ENCODE measurements around the gene PCGF3.

The PCGF3 gene, protein sequence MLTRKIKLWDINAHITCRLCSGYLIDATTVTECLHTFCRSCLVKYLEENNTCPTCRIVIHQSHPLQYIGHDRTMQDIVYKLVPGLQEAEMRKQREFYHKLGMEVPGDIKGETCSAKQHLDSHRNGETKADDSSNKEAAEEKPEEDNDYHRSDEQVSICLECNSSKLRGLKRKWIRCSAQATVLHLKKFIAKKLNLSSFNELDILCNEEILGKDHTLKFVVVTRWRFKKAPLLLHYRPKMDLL

DNA sequence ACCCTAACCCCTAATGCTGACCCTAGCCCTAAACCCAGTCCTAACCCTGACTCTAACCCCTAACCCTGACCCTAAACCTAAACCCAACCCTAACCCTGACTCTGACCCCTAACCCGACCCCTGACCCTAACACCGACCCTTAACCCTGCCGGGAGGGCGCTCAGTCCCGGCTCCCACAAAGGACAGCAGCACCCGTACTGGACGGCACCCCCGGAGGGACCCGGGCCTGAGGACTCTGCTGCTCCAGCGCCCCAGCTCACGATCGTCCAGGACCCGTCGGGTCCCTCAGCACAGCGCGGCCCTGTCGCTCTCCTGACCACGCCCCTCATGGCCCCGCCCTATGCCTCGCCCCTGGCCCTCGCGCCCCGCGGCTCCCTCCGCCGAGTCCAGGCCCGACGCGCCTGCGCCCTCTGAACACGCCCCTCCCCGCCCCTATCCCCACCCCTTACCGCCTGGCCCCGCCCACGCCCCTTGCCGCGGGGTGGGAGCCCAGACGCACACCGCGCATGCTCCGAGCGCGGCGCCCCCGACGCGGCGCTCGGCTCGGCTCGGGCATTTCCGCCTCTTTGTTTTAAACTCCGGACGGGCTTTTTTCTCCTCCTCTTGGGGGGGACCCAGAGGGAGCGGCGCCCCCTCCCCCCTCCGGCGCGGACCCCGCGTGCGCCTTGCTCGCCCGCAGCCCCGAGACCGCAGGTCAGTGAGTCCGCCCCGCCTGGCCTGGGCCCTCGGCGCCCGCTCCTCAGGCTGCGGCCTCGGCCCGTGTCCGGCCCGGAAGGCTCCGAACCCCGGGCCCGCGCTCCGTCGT lies at the start of gene PCGF3:
PCGF3 (plus strand) TSS at position 555 of the 805 bp plus-strand sequence. CDS start 27,849 bp downstream, outside the sequence.
- DNase-seq (ENCODE audit: low spot score), result peak; percentile 100

DNA sequence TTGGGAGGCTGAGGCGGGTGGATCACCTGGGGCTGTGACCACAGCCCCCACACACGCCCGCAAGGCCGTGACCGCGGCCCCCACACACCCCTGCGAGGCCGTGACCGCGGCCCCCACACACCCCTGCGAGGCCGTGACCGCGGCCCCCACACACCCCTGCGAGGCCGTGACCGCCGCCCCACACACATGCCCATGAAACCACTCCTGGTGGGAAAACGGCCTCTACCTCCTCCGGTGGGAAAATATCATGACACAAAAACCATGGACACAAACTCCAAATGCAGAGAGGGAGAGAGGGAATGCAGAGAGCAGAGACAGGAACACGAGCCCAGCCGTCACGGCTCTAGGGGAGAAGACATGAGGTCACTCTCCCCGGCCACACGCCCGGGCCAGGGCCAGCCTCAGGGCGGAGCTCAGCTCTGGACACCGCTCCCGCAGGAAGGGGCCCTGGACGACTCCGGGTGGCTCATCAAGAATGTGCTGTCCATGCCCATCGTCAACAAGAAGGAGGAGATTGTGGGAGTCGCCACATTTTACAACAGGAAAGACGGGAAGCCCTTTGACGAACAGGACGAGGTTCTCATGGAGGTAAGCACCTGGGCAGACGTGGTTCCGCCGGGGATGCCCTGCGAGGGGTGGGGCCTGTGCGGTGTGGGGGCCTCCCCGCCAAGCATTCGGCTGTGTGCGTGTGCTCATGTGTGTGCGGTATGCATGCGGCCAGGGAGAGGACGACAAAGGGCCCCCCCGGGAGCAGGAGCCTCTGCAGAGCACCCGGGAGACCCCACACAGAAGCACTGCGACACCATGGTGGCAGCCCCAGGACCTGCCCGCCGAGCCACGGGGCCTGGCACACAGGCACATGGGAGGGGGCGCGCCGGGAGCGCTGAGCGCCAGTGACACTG lies 48.9 kb upstream of the PCGF3 start:
- DNase-seq (ENCODE audit: low spot score), result no peak

DNA sequence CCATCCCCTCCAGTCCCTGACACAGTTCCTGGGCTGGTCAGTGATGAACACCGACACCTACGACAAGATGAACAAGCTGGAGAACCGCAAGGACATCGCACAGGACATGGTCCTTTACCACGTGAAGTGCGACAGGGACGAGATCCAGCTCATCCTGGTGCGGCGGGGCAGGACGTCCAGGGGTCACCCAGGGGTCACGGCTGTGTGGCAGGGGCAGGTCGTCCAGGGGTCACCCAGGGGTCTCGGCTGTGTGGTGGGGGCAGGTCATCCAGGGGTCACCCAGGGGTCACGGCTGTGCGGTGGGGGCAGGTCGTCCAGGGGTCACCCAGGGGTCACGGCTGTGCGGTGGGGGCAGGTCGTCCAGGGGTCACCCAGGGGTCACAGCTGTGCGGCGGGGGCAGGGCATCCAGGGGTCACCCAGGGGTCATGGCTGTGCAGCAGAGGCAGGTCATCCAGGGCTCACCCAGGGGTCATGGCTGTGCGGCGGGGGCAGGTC lies 48.2 kb upstream of the PCGF3 start:
- DNase-seq (ENCODE audit: low spot score), result no peak

DNA sequence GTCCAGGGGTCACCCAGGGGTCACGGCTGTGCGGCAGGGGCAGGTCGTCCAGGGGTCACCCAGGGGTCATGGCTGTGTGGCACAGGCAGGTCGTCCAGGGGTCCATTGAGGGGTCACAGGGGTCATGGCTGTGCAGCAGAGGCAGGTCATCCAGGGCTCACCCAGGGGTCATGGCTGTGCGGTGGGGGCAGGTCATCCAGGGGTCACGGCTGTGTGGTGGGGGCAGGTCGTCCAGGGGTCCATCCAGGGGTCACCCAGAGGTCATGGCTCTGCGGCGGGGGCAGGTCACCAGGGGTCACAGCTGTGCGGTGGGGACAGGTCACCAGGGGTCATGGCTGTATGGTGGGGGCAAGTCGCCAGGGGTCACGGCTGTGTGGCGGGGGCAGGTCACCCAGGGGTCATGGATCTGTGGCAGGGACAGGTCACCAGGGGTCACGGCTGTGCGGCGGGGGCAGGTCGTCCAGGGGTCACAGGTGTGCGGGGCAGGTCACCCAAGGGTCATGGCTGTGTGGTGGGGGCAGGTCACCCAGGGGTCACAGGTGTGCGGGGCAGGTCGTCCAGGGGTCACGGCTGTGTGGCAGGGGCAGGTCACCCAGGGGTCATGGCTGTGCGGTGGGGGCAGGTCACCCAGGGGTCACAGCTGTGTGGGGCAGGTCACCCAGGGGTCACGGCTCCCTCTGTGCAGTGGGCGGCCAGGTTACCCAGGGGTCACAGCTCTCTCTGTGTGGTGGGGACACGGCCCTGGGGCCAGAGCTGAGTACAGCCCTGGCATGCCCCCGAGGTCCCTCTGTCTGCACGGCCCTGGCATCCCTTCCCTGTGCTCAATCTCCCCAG lies 47.6 kb upstream of the PCGF3 start:
- DNase-seq (ENCODE audit: low spot score), result no peak

DNA sequence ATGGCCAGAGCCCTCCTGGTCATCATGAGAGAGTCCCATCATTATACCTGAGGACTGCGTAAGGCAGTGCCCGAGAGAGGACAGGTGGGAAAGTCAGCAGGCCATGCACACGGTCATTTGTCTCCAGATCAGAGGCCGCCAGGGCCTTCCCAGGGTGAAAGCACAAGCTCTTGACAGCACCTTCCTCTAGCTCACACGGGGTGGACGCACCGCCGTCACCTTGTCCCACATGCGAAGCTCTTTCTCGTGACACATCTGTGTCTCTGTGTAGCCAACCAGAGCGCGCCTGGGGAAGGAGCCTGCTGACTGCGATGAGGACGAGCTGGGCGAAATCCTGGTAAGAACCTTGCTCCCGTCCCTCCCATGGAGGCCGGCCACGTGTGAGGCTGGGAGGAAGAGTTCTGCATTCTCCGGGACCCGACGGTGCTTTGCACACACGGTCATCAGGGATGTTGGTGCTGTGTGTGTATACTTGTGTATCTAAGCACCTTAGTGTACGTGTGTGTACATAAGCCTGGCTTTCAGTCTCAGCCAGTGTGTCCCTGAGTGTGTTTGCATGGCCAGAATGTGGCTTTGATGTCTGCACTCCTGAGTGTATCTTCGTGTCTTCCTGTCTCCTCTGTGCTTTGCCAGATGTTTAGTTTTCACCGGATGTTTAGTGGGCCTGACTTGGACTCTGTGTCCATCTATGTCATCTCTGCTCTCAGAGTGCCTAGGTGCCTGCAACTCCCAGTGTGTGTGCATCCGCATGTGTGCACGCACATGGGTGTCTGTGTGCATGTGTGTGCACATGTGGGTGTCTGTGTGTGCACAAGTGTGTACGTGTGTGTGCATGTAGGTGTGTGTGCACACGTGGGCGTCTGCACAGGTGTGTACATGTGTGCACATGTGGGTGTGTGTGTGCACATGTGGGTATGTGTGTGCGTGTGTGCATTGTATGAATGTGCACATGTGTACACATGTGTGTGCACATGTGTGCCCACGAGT lies 46.7 kb upstream of the PCGF3 start:
- no peak for DNase-seq (ENCODE audit: low spot score)

DNA sequence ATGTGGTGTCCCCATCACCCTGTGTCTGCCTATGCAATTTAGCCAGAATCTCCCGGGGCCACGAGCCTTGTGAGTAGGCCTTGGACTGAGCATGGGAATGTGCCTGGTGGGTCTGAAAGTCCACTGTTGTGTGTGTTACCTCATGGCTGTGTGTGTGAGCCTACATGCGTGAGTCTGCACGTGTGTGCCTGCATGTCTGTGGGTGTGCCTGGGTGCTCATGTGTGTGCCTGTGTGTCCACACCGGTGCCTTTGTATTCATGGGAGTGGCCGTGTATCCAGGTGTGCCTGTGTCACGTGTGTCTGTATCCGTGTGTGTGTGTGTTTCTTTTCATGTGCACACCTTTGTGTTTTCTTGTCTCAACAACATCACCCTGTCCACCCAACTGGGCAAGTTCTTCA lies 45.8 kb upstream of the PCGF3 start:
- no peak for DNase-seq (ENCODE audit: low spot score)

DNA sequence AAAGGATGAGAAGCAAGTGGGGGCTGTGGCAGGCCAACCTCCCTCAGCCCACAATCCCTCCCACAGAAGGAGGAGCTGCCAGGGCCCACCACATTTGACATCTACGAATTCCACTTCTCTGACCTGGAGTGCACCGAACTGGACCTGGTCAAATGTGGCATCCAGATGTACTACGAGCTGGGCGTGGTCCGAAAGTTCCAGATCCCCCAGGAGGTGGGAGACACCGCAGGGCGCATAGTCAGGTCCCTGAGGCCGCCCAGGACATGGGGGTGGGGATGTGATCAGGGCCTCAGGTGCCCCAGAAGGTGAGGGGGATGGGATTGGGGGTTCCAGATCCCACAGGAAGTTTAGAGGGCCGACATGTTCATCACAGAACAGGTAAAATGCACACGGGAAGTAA lies 45.2 kb upstream of the PCGF3 start:
- DNase-seq (ENCODE audit: low spot score), result no peak

DNA sequence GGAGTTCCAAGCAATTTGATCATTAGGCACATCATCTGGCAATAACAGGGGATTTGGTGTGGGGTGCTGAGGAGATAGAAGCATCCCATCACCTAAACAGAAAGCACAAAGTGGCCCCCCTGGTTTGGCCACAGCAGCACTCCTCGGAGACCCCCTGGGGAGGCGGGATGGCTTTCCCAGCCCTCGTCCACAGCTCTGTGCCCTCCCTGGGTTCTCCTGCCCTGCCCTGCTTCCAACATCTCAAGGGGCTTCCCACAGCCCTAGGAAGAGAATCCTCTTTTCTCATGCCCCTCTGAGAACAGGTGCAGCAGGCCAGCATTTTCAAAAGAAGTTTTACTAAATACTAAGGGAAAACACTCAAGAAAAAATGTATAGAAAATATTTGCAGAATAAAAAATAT lies 44.4 kb upstream of the PCGF3 start:
- DNase-seq (ENCODE audit: low spot score), result no peak

DNA sequence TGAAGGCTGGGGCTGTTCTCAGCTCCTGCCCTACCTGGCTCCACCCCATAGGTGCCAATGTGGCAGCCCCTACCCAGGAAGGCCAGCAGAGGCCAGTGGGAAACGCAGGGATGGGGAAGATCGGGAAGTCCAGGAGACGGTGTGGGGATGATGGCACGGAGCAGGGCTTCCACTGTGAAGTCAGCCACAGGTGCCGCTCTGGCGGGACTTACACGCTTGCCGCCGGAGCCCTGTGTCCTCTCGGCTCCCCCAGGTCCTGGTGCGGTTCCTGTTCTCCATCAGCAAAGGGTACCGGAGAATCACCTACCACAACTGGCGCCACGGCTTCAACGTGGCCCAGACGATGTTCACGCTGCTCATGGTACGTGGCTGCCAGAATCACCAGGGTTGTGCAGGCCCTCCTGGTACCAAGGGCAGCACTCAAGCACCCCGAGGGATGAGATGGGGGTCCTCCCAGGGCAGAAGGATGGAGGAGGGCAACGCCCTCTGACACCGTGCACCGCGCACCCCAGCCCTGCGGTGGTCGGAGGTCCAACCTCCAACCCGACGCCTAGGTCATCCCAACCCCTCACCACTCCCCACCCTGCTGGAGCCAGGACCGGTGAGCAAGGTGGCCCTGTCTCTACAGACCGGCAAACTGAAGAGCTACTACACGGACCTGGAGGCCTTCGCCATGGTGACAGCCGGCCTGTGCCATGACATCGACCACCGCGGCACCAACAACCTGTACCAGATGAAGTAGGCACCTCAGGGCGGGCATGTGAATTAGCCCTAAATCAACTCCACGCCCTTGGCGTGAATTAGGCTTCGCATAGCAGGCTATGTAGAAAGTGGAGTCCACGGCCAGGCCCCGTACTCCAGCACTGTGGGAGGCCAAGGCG lies 43.5 kb upstream of the PCGF3 start:
- no peak for DNase-seq (ENCODE audit: low spot score)

DNA sequence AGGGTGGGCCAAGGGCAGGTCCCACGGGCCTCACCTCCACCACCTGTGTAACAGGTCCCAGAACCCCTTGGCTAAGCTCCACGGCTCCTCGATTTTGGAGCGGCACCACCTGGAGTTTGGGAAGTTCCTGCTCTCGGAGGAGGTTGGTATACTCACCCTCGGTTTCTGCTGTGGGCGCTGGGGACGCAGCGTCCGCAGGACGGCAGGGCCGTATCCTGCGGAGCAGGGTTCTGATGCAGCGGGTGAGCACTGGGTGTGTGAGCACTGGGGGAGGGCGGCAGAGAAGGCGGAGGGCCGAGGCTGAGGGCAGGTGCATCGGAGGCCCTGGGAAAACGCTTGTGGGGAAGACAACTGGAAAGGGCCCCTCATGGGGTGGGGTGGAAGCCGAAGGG lies 42.6 kb upstream of the PCGF3 start:
- DNase-seq (ENCODE audit: low spot score), result no peak

DNA sequence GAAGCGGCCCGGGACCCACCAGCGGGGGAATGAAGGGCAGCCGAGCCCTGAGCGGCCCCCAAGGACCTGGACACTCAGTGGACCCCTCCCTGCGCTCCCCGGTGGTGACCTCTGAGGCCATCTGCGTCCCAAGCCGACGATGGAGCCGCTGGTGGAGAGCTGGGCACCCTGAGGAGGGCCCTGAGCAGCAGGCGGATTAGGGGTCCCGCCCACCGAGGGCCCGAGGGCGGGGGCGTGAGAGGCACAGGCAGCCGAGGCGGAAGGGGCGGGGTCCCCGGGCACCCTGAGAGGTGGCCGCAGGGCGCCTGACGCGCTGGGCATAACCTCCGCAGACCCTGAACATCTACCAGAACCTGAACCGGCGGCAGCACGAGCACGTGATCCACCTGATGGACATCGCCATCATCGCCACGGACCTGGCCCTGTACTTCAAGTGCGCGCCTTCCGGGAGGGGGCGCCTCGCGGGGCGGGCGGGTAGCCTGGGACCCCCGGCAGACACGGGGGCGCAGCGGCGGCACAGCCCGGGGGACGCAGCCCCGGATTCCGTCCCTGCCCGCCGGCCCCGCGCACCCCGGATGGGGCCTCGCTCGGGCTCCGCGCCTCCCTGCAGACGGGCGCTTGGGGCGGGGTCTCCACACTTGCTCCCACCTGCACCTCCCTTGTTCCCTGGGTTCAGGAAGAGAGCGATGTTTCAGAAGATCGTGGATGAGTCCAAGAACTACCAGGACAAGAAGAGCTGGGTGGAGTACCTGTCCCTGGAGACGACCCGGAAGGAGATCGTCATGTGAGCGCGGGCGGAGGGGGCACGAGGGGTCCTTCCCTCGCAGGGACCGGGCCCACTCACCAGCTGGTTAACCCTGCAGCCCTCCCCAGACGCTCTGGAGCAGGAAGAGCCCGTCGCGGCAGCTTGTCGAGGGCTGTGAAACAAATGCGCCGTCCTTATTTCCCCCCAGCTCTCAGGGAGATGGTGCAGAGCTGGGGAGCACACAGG lies 41.9 kb upstream of the PCGF3 start:
- DNase-seq (ENCODE audit: low spot score), result no peak

DNA sequence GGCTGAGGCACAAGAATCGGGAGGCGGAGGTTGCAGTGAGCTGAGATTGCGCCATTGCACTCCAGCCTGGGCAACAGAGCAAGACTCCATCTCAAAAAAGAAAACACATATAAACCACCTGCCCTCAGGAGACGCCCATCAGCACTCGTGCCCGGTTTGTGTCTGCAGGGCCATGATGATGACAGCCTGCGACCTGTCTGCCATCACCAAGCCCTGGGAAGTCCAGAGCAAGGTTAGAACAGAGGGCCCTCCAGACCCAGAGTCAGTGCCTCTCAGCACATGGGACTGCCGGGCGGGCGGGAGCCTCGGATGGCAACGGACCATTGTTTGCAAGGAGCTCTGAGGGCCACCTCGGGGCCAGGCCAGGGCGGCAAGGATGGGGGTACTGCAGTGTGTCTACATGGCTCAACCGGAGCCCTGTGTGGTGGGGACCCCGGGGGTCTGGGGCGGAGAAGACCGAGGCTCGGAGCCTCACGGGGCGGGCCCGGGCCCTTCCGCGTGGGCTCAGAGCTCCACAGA lies 40.9 kb upstream of the PCGF3 start:
- DNase-seq (ENCODE audit: low spot score), result no peak

DNA sequence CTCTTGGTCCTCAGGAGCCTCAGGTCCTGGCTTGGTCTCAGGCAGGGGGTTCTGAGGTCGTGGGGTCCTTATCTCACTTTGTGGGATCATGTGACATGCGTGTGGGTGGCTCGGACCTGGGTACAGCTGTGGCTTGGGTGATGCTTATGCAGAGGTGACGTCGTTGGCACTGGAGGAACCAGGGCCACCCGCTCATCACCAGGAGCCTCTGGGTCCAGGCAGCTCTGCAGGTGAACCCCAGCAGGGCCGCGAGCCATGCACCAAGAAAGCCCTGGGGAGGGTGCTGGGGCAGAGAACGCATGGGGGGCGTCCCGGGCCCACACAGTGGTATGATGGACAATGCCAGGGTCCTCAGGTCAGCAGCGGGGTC lies 40.3 kb upstream of the PCGF3 start:
- DNase-seq (ENCODE audit: low spot score), result no peak

DNA sequence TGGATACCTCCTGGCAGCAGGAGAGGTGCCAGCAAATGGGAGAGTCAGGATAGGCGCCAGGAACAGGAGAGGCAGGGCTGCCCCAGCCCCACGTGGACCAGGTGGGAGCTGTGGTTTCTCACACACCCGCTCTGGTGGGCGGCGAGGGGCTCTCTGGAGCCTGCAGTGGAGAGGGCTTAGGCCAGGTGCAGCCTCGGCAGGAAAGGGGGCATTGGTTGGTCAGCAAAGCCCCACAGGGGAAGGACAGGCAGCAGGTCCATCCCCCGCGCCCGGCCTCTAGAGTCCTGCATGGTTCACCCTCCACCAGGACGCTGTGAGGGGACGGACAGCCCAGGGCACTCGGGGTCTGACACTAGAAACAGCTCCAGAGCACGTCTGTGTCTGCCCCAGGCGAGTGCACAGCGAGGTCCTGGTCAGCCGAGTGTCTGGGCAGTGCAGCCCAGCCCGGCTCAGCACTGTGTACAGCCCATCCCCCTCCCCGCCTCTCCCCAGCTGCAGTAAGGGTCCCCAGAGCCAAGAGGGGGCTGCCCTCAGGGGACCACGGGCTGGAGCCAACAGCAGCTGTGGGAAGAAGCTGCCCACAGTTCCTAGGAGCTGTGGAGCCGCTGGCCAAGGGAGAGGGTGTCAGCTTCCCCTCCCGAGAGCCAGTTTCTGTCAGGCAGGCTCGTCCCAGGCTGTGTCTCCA lies 39.7 kb upstream of the PCGF3 start:
- DNase-seq (ENCODE audit: low spot score), result no peak

DNA sequence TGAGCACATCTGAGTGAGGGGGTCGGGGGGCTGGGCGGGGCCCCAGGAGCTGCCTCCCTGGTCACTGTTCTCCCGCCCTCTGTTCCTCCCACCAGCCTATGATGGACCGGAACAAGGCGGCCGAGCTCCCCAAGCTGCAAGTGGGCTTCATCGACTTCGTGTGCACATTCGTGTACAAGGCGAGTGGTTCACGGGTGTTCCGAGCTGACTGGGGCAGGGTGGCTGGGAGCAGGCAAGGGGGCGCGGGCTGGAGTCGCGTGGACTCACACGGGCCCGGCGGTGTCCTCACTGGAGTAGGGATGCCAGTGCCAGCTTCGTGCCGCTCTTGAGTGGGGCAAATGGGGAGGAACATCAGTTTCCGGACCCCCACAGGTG lies 39.2 kb upstream of the PCGF3 start:
- no peak for DNase-seq (ENCODE audit: low spot score)

DNA sequence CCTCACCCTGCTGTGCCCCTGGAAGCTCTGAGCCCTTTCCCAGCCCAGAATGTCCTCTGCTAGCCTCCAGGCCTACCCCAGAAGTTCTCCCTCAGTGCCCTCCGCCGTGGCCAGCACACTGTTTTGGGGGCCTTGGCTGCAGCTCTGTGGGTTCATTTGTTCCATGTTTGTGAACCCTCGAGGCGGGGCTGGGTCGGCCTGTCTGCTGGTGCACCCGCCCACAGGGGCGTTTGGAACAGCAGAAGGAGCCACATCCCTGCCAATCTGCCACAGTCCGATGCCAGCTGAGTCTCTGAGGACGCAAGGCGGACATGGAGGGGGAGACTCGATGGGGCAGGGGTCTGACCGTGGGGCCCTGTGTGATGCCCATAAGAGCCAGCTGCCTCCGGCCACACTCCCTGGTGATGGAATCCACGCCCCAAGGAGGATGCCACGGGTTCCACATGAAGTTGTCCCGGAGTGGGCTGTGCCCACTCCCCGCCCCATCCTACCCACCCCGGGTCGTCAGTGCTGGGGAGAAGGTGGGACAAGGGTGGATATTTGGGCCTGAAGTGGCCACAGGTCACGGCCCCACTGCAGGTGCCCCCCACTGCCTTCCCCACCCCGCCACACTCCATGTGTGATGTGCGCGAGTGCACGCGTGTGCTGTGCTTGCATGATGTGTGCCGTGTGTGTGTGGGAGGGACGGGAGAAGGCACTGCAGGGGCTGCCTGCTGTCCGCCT lies 38.6 kb upstream of the PCGF3 start:
- DNase-seq (ENCODE audit: low spot score), result no peak

DNA sequence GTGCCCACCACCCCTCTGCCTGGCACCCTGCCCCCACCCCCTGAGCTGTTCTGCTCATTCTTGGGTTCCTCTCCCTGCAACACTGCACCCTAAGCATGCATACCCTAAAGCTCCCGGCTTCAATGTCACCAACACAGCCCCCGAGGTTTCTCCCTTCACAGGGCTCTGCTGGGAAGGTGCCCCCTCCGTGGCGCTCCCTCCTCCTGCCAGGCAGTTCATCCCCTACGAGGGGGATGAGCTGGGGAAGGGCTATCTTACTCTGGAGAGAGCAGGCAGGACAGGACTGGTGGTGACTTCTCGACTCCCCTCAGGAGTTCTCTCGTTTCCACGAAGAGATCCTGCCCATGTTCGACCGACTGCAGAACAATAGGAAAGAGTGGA lies 38.1 kb upstream of the PCGF3 start:
- DNase-seq (ENCODE audit: low spot score), result no peak

Measured in AG08395 (cell line).